Sigmoid colon (tissue), 4 donors: ENCODE results near the gene IPPK.

ENCODE experiments used
- EP300 ChIP-seq, 4 donors: sonication (generic); formaldehyde crosslinking; IDR thresholded peaks; one replicate each; pipeline ENCODE4 v1.6.1; 2017; ENCODE audit warnings: antibody characterized with exemption in 4 of 4
- POLR2AphosphoS5 ChIP-seq, 4 donors: sonication (generic); formaldehyde crosslinking; IDR thresholded peaks; one replicate each; pipeline ENCODE4 v1.6.1; 2017; ENCODE audit warnings: antibody characterized with exemption in 4 of 4
- TF ChIP-seq, protein P1 (sequence below), 4 experiments: fragments of 450-650 bp in 3 of 4; fragments of 200-600 bp in 1 of 4; IDR thresholded peaks; one replicate each; pipeline ENCODE4 v1.5.1; 2016 to 2019; ENCODE audit warnings: antibody characterized with exemption in 4 of 4, mild to moderate bottlenecking in 3 of 4, moderate library complexity in 2 of 4

DNA sequence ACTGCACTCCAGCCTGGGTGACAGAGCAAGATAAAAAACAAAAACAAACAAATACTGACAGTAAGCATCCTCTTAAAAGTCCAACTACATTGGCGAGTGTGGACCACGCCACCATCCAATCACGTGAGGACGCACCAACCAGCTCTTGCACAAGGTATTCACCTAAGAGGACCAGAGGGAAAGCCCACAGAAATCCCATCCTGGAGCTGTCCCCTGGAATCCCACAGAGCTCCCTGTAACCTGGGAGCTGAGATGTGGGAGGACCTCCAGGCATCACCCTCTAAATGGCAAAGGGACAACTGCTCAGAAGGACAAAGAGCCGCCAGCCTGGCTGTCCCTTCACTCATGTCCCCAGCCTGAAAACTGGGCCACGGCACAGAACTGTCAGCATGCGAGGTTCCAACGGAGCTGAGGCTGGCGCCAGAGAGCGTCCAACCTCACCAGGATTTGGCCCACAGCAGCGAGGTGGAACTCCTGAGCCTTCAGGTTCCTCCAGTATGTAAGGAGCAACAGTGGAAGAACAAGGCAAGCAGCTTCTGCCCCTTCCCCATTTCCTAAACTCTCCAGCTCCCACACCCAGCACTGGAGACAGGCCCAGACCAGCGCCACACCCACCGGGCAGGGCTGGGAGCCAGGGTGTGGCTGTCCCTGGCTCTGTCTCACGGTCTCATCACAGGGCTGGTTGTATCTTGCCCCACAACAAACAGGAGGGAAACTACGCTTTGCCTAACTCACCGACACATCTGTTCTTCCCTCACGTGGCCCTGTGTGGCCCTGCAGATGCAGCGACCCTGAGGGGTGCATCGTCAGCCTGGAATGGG, 15.2 kb downstream of the IPPK start:
- TF ChIP-seq, protein P1, sequence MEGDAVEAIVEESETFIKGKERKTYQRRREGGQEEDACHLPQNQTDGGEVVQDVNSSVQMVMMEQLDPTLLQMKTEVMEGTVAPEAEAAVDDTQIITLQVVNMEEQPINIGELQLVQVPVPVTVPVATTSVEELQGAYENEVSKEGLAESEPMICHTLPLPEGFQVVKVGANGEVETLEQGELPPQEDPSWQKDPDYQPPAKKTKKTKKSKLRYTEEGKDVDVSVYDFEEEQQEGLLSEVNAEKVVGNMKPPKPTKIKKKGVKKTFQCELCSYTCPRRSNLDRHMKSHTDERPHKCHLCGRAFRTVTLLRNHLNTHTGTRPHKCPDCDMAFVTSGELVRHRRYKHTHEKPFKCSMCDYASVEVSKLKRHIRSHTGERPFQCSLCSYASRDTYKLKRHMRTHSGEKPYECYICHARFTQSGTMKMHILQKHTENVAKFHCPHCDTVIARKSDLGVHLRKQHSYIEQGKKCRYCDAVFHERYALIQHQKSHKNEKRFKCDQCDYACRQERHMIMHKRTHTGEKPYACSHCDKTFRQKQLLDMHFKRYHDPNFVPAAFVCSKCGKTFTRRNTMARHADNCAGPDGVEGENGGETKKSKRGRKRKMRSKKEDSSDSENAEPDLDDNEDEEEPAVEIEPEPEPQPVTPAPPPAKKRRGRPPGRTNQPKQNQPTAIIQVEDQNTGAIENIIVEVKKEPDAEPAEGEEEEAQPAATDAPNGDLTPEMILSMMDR (IDR thresholded peaks at IDR 0.05), result no peak
- TF ChIP-seq POLR2AphosphoS5 (IDR thresholded peaks at IDR 0.05) (no peak), EP300 (IDR thresholded peaks at IDR 0.05) (no peak)
